ENCODE results near the gene ANKRD28. TPM values are rescaled to one million over a fixed set of nuclear protein-coding genes. Genes with fewer than 3 reads are reported as not detected.

ANKRD28 gene
- total RNA-seq, 4 donors from 2014 or later: 26.8 to 55.9 (median 43.6) TPM

DNA sequence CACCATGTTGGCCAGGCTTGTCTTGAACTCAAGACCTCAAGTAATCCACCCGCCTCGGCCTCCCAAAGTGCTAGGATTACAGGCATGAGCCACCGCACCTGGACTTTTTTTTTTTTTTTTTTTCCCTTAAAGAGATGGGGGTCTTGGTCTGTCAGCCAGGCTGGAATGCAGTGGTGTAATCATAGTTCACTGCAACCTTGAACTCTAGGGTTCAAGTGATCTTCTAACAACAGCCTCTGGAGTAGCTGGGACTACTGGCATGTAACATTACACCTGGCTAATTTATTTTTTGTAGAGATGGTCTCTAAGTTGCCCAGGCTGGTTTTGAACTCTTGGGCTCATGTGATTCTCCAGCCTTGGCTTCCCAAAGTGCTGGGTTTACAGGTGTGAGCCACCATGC, 81.6 kb downstream of the ANKRD28 start:
- WGBS, 2 donors (ENCODE audit: low coverage in 1 of 2): 100% methylated on average over 1 of the region's 3 CpGs; no CpG with 5 or more reads in 1 of the 2 donors
- H3K4me1 ChIP-seq: no peaks in the 10 kb centered on the region
- TF ChIP-seq, protein P1, sequence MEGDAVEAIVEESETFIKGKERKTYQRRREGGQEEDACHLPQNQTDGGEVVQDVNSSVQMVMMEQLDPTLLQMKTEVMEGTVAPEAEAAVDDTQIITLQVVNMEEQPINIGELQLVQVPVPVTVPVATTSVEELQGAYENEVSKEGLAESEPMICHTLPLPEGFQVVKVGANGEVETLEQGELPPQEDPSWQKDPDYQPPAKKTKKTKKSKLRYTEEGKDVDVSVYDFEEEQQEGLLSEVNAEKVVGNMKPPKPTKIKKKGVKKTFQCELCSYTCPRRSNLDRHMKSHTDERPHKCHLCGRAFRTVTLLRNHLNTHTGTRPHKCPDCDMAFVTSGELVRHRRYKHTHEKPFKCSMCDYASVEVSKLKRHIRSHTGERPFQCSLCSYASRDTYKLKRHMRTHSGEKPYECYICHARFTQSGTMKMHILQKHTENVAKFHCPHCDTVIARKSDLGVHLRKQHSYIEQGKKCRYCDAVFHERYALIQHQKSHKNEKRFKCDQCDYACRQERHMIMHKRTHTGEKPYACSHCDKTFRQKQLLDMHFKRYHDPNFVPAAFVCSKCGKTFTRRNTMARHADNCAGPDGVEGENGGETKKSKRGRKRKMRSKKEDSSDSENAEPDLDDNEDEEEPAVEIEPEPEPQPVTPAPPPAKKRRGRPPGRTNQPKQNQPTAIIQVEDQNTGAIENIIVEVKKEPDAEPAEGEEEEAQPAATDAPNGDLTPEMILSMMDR (IDR thresholded peaks at IDR 0.05): no peak
- no peak for TF ChIP-seq EP300 (IDR thresholded peaks at IDR 0.05)
- no peak for TF ChIP-seq POLR2A (IDR thresholded peaks at IDR 0.05)
- no peak for TF ChIP-seq POLR2AphosphoS5 (IDR thresholded peaks at IDR 0.05)
- H3K36me3 ChIP-seq: peaks cover 0 to 34% of the 10 kb centered on the region in 2 donors
- H3K4me3 ChIP-seq: no peak overlapping the region
- no peak for ATAC-seq
- H3K27me3 ChIP-seq: no peaks in the 10 kb centered on the region
- no peak overlapping the region for H3K27ac ChIP-seq
- no peaks in the 10 kb centered on the region for H3K9me3 ChIP-seq

DNA sequence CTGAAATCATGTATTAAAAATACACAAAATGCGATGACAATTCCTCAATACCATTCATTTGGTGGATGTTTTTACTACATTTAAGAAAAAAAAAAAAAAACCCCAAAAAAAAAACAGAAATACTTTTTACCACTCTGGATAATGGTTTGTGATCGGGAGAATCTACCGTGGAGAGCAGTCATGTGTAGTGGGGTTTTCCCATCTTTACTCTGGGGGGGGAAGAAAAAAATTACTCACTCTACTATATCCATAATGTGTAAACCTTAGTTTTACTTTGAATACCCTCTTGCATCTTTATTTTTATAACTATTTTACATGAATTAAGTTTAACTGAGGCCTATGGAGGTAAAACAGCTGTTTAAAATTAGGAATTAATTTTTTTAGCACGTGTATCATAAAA, 83.3 kb downstream of the ANKRD28 start:
- no peaks in the 10 kb centered on the region for H3K4me1 ChIP-seq
- no peak overlapping the region for H3K27ac ChIP-seq
- ATAC-seq: no peak
- WGBS, 2 donors (ENCODE audit: low coverage in 1 of 2): 84 to 91% methylated on average over 2 to 4 of the region's 4 CpGs
- peaks cover 0 to 37% of the 10 kb centered on the region in 2 donors for H3K36me3 ChIP-seq
- no peaks in the 10 kb centered on the region for H3K9me3 ChIP-seq
- no peaks in the 10 kb centered on the region for H3K27me3 ChIP-seq
- H3K4me3 ChIP-seq: no peak overlapping the region
- TF ChIP-seq, protein P1 (IDR thresholded peaks at IDR 0.05): no peak
- TF ChIP-seq POLR2A (IDR thresholded peaks at IDR 0.05) (no peak), POLR2AphosphoS5 (IDR thresholded peaks at IDR 0.05) (no peak), EP300 (IDR thresholded peaks at IDR 0.05) (no peak)

DNA sequence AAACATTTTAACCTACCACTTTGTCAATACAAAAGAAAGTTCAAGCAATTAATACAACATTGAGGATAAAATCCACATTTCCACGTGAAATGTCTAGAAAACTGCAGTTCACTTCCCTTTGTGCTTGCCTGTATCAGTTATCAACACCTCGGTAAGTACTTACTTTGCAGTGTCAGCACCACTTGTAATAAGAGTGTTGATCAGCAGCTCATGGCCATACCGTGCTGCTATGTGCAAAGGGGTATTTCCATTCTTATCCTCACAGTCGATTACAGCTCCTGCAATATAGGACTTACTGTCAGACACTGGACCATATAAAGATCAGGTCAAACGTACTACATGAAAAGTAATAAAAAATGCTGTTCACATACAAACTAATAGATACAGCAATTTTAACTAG, 84.4 kb downstream of the ANKRD28 start:
- no peak for TF ChIP-seq EP300 (IDR thresholded peaks at IDR 0.05)
- TF ChIP-seq POLR2AphosphoS5 (IDR thresholded peaks at IDR 0.05): no peak
- TF ChIP-seq, protein P1 (IDR thresholded peaks at IDR 0.05): no peak
- no peak for TF ChIP-seq POLR2A (IDR thresholded peaks at IDR 0.05)

DNA sequence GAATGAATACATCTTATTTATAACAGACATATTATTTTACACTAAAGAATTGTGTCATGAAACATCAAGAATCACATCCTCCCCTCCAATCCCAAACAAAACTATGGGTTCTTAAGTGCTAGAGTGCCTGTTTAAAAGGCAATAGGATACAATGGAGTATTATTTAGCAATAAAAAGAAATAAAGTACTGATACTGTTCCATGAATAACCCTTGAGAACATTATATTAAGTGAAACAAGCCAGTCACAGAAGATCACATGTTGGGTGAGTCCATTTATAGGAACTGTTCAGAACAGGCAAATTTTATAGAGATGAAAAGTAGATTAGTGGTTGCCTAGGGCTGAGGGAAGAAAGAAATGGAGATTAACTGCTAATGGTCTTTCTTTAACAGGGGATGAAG, 86.5 kb downstream of the ANKRD28 start:
- no peak overlapping the region for H3K27ac ChIP-seq
- H3K4me1 ChIP-seq: no peaks in the 10 kb centered on the region
- H3K9me3 ChIP-seq: no peaks in the 10 kb centered on the region
- H3K27me3 ChIP-seq: no peaks in the 10 kb centered on the region
- TF ChIP-seq EP300 (IDR thresholded peaks at IDR 0.05) (no peak), POLR2AphosphoS5 (IDR thresholded peaks at IDR 0.05) (no peak)
- H3K4me3 ChIP-seq: no peak overlapping the region
- no peak for ATAC-seq
- H3K36me3 ChIP-seq: peaks cover 0 to 59% of the 10 kb centered on the region in 2 donors

More for the DNA sequence above, 84.4 kb downstream of the ANKRD28 start:
- no peak for ATAC-seq
- WGBS, 2 donors (ENCODE audit: low coverage in 1 of 2): 82 to 89% methylated on average over 5 of the region's 5 CpGs
- Histone ChIP-seq H3K27ac (no peak overlapping the region), H3K4me1 (no peaks in the 10 kb centered on the region), H3K36me3 (peaks cover 0 to 47% of the 10 kb centered on the region in 2 donors), H3K9me3 (no peaks in the 10 kb centered on the region), H3K4me3 (no peak overlapping the region), H3K27me3 (no peaks in the 10 kb centered on the region)

DNA sequence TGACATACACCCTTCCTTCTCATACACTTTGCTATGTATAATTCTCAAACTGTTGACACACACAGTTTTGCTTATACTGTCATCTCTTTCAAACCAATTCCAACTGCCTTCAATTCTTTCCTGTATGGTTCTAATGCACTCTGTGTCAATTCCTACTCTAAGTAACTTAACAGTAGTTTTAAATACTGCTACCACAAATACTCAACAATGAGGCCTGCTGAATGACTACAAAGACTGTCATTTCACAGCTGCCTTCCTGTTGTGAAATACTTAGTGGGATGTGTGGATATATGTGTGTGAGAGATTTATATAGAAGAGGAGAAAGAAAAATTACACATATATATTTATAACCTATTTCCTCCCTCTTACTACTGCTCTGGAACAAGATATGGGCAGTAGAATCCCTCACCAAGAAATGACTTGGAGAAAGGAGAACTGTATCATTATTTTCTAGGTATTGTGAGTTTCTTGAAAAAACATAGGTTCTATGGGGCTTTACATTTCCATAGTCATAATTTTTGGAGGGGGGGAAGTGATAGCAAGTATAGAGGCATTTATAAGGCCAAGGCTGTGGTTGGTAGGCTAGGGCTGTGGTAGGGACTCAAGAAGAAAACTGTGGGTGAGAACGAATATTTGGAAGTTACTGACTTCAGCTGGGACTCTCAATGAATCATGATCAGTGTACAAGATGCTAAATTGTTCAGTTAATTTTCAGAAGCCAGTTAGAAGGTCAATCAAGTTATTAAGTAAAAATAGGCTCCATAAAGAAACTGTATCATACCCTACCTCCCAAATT, 88.7 kb downstream of the ANKRD28 start:
- Histone ChIP-seq H3K4me3 (no peak overlapping the region), H3K27me3 (no peaks in the 10 kb centered on the region), H3K36me3 (peaks cover 0 to 66% of the 10 kb centered on the region in 2 donors), H3K9me3 (no peaks in the 10 kb centered on the region), H3K27ac (no peak overlapping the region), H3K4me1 (no peaks in the 10 kb centered on the region)
- TF ChIP-seq POLR2A (IDR thresholded peaks at IDR 0.05) (no peak), EP300 (IDR thresholded peaks at IDR 0.05) (no peak), POLR2AphosphoS5 (IDR thresholded peaks at IDR 0.05) (no peak)
- TF ChIP-seq, protein P1 (IDR thresholded peaks at IDR 0.05): no peak
- 88 to 100% methylated on average over 1 of the region's 1 CpG for WGBS, 2 donors (ENCODE audit: low coverage in 1 of 2)
- no peak for ATAC-seq
